A549 (cell line): ENCODE data around the gene STX12.

ENCODE experiments used
- CHD2 ChIP-seq: fragments of 150-350 bp; IDR thresholded peaks from 2 replicates; pipeline ENCODE4 v1.6.1; 2014; ENCODE audit warnings: low read length; ENCODE audit not compliant: partially characterized antibody
- CTCF ChIP-seq: fragments of >200 bp; sonication (Bioruptor Twin); formaldehyde crosslinking; IDR thresholded peaks from 3 replicates; pipeline ENCODE4 v1.5.1; 2016
- EP300 ChIP-seq, 2 experiments: fragments of >200 bp; sonication (Bioruptor Twin); formaldehyde crosslinking; IDR thresholded peaks; 2 replicates in 1 of 2; 3 replicates in 1 of 2; pipeline ENCODE4 v1.6.1; 2016 to 2017
- FOSL2 ChIP-seq, 2 experiments: fragments of 450-650 bp in 1 of 2; fragments of >200 bp in 1 of 2; sonication (Bioruptor Twin) in 1 of 2; formaldehyde crosslinking; IDR thresholded peaks; 2 replicates each; pipeline versions ENCODE4 v1.5.0 to v1.6.1; 2016 to 2020; ENCODE audit warnings: mild to moderate bottlenecking in 1 of 2, moderate library complexity in 1 of 2
- HEYL ChIP-seq: fragments of 250-450 bp; sonication (Bioruptor Pico); IDR thresholded peaks from 2 replicates; pipeline ENCODE4 v1.8.0; 2021; ENCODE audit warnings: mild to moderate bottlenecking, moderate library complexity
- HMGXB4 ChIP-seq: fragments of 250-450 bp; sonication (Bioruptor Pico); IDR thresholded peaks from 2 replicates; pipeline ENCODE4 v1.5.0; 2021; ENCODE audit warnings: mild to moderate bottlenecking, moderate library complexity, borderline replicate concordance
- KDM1A ChIP-seq: fragments of 200-600 bp; sonication (generic); IDR thresholded peaks from 2 replicates; pipeline ENCODE4 v1.6.1; 2016; ENCODE audit warnings: low read depth, mild to moderate bottlenecking
- MAX ChIP-seq: IDR thresholded peaks from 2 replicates; pipeline ENCODE4 v1.6.1; 2012
- MAZ ChIP-seq: fragments of 150-350 bp; IDR thresholded peaks from 2 replicates; pipeline ENCODE4 v1.6.1; 2014; ENCODE audit warnings: antibody characterized with exemption, low read depth, low read length, borderline replicate concordance
- POLR2A ChIP-seq: IDR thresholded peaks from 2 replicates; pipeline ENCODE4 v1.6.1; 2012; ENCODE audit warnings: mild to moderate bottlenecking, low read length
- RCOR1 ChIP-seq: fragments of 150-350 bp; IDR thresholded peaks from 2 replicates; pipeline ENCODE4 v1.6.1; 2014; ENCODE audit warnings: antibody characterized with exemption, low read length, low read depth
- SMC3 ChIP-seq: fragments of >200 bp; sonication (Bioruptor Twin); formaldehyde crosslinking; IDR thresholded peaks from 3 replicates; pipeline ENCODE4 v1.6.1; 2018; ENCODE audit warnings: inconsistent platforms
- ZC3H11A ChIP-seq: fragments of 450-650 bp; IDR thresholded peaks from 2 replicates; pipeline ENCODE4 v1.6.1; 2014; ENCODE audit warnings: antibody characterized with exemption, mild to moderate bottlenecking
- ZFP36 ChIP-seq: fragments of 450-650 bp; IDR thresholded peaks from 2 replicates; pipeline ENCODE4 v1.6.1; 2014; ENCODE audit warnings: borderline replicate concordance; ENCODE audit not compliant: partially characterized antibody

GRCh38 chr1:27868556-27868931, 95.5 kb downstream of the STX12 start:
- no peak for TF ChIP-seq CTCF
- TF ChIP-seq POLR2A = no peak
- TF ChIP-seq FOSL2 (IDR thresholded peaks at IDR 0.05) = no peak
- TF ChIP-seq FOSL2 (CRISPR knock-in tag; IDR thresholded peaks at IDR 0.05) = no peak
- TF ChIP-seq KDM1A = no peak
- no peak for TF ChIP-seq MAZ
- no peak for TF ChIP-seq EP300 (IDR thresholded peaks at IDR 0.05)
- TF ChIP-seq CHD2 = no peak
- no peak for TF ChIP-seq RCOR1
- no peak for TF ChIP-seq MAX
- TF ChIP-seq ZC3H11A = no peak
- no peak for TF ChIP-seq HMGXB4 (CRISPR knock-in tag)
- TF ChIP-seq SMC3 = no peak
- no peak for TF ChIP-seq HEYL (CRISPR knock-in tag)
- TF ChIP-seq ZFP36 = no peak
